Fibroblast of lung (primary cell): ENCODE measurements around the gene NHERF1. TPM values are rescaled to one million over a fixed set of nuclear protein-coding genes. Genes with fewer than 3 reads are reported as not detected.

Experiments
- DNase-seq, 2 donors: peaks; one replicate each; pipeline versions ENCODE4 v3.0.0 to v3.0.0-alpha.2; 2010; ENCODE audit warnings: low read depth in 2 of 2
- H2AFZ ChIP-seq: 2 replicates; pipeline ENCODE4 v1.5.1; 2012; ENCODE audit warnings: low read length, control low read depth, inconsistent platforms
- H3K27ac ChIP-seq: 2 replicates; pipeline ENCODE4 v1.5.1; 2011; ENCODE audit warnings: low read length, control low read depth; ENCODE audit not compliant: insufficient read depth
- H3K27me3 ChIP-seq: 2 replicates; pipeline ENCODE4 v1.5.1; 2011; ENCODE audit warnings: mild to moderate bottlenecking, low read length; ENCODE audit not compliant: control insufficient read depth, insufficient read depth
- H3K36me3 ChIP-seq: 2 replicates; pipeline ENCODE4 v1.5.1; 2011; ENCODE audit warnings: low read length; ENCODE audit not compliant: control insufficient read depth, insufficient read depth
- H3K4me1 ChIP-seq: 2 replicates; pipeline ENCODE4 v1.5.1; 2011; ENCODE audit warnings: low read length; ENCODE audit not compliant: control insufficient read depth, insufficient read depth; ENCODE audit errors: extremely low read depth
- H3K4me2 ChIP-seq: 2 replicates; pipeline ENCODE4 v1.5.1; 2011; ENCODE audit warnings: low read length, control low read depth; ENCODE audit not compliant: insufficient read depth; ENCODE audit errors: extremely low read depth
- H3K4me3 ChIP-seq, 4 experiments: fragments of 200-600 bp in 1 of 4; sonication (generic) in 1 of 4; replicated peaks in 1 of 4; 2 replicates each; pipeline ENCODE4 v1.5.1; 2011 to 2016; ENCODE audit warnings: low read length in 4 of 4, low read depth in 3 of 4, mild to moderate bottlenecking in 3 of 4, control low read depth in 2 of 4, inconsistent platforms in 1 of 4, mixed read lengths in 1 of 4; ENCODE audit not compliant: insufficient read depth in 1 of 4; ENCODE audit errors: control extremely low read depth in 1 of 4
- H3K79me2 ChIP-seq: 2 replicates; pipeline ENCODE4 v1.5.1; 2012; ENCODE audit warnings: mild to moderate bottlenecking, low read length, inconsistent platforms; ENCODE audit not compliant: control insufficient read depth, insufficient read depth
- H3K9ac ChIP-seq: 2 replicates; pipeline ENCODE4 v1.5.1; 2011; ENCODE audit warnings: mild to moderate bottlenecking, low read length, control low read depth; ENCODE audit not compliant: insufficient read depth
- H3K9me3 ChIP-seq: 2 replicates; pipeline ENCODE4 v1.5.1; 2012; ENCODE audit warnings: low read depth, low read length; ENCODE audit not compliant: control insufficient read depth, insufficient read depth
- H4K20me1 ChIP-seq: 2 replicates; pipeline ENCODE4 v1.5.1; 2011; ENCODE audit warnings: low read length; ENCODE audit not compliant: control insufficient read depth, insufficient read depth; ENCODE audit errors: extremely low read depth
- CTCF ChIP-seq, 2 donors: IDR thresholded peaks in 1 of 2; conservative IDR thresholded peaks in 1 of 2; 1 replicate in 1 of 2; 2 replicates in 1 of 2; pipeline ENCODE4 v1.5.1; 2011 to 2012; ENCODE audit warnings: low read length in 2 of 2, control low read depth in 1 of 2, inconsistent platforms in 1 of 2, low read depth in 1 of 2, mild to moderate bottlenecking in 1 of 2
- EZH2 ChIP-seq: IDR thresholded peaks from 2 replicates; pipeline ENCODE4 v1.5.1; 2012; ENCODE audit warnings: low read length, control low read depth, mild to moderate bottlenecking; ENCODE audit errors: missing control alignments
- polyA plus RNA-seq, 2 donors: library from polyadenylated mRNA; depleted of rRNA in 1 of 2; stranded (reverse) in 1 of 2; unstranded in 1 of 2; fragments of >200 nt; gene quantifications; 2 replicates each; pipeline ENCODE4 v1.2.1, GENCODE V29; 2011 to 2012; ENCODE audit warnings: missing spikeins in 1 of 2
- total RNA-seq: library from RNA; depleted of rRNA; stranded (reverse); fragments of >200 nt; gene quantifications from 2 replicates; pipeline ENCODE4 v1.2.1, GENCODE V29; 2014

The NHERF1 gene
- total and polyA plus RNA-seq, 2 donors (not counting 1 experiment from before 2014, with no cell fraction given), result 10.2 to 13.9 TPM

- no peak overlapping the region for H3K4me2 ChIP-seq
- TF ChIP-seq EZH2 (no peak), CTCF (conservative IDR thresholded peaks at IDR 0.05 in 1 of 2, IDR thresholded peaks at IDR 0.05 in 1 of 2; ENCODE audit: low read depth in 1 of 2, low read length in 2 of 2) (no peak)
- H3K9me3 ChIP-seq, result no peaks in the 10 kb centered on the region
- no peak overlapping the region for H3K9ac ChIP-seq
- no peaks in the 10 kb centered on the region for H3K36me3 ChIP-seq
- no peaks in the 10 kb centered on the region for H3K79me2 ChIP-seq
- no peaks in the 10 kb centered on the region for H4K20me1 ChIP-seq
- no peak overlapping the region for H3K27ac ChIP-seq
- no peak overlapping the region for H2AFZ ChIP-seq
- H3K4me1 ChIP-seq, result no peaks in the 10 kb centered on the region
- H3K4me3 ChIP-seq, result no peak overlapping the region
- DNase-seq, result no peak
- H3K27me3 ChIP-seq, result no peaks in the 10 kb centered on the region
Observed at GRCh38 chr17:74712301-74712700, 36.1 kb upstream of the NHERF1 start.

- Histone ChIP-seq H2AFZ (no peak within 1 kb of the TSS), H3K4me3 (no peak within 1 kb of the TSS), H3K9me3 (no peaks in the 10 kb centered on the region), H3K9ac (no peak within 1 kb of the TSS), H4K20me1 (no peaks in the 10 kb centered on the region), H3K27ac (no peak within 1 kb of the TSS), H3K79me2 (no peaks in the 10 kb centered on the region), H3K4me2 (no peak within 1 kb of the TSS), H3K36me3 (no peaks in the 10 kb centered on the region), H3K4me1 (no peaks in the 10 kb centered on the region), H3K27me3 (no peaks in the 10 kb centered on the region)
- no peak for DNase-seq
- TF ChIP-seq EZH2 (no peak), CTCF (conservative IDR thresholded peaks at IDR 0.05 in 1 of 2, IDR thresholded peaks at IDR 0.05 in 1 of 2; ENCODE audit: low read depth in 1 of 2, low read length in 2 of 2) (no peak)
Observed at GRCh38 chr17:74712756-74713155, 35.7 kb upstream of the NHERF1 start, which contains the start of gene CD300LF. TSS of gene CD300LF (minus strand) at chr17:74712923. CDS start at chr17:74712866, 57 bp downstream.

GRCh38 chr17:74713171-74713755 is 35.2 kb upstream of the NHERF1 start:
- no peak overlapping the region for H3K4me3 ChIP-seq
- H3K36me3 ChIP-seq, result no peaks in the 10 kb centered on the region
- no peaks in the 10 kb centered on the region for H3K9me3 ChIP-seq
- TF ChIP-seq CTCF (conservative IDR thresholded peaks at IDR 0.05 in 1 of 2, IDR thresholded peaks at IDR 0.05 in 1 of 2; ENCODE audit: low read depth in 1 of 2, low read length in 2 of 2) (no peak), EZH2 (no peak)
- DNase-seq, result no peak
- H3K4me1 ChIP-seq, result no peaks in the 10 kb centered on the region
- no peaks in the 10 kb centered on the region for H4K20me1 ChIP-seq
- no peaks in the 10 kb centered on the region for H3K27me3 ChIP-seq
- H2AFZ ChIP-seq, result no peak overlapping the region
- no peak overlapping the region for H3K4me2 ChIP-seq
- H3K27ac ChIP-seq, result no peak overlapping the region
- H3K9ac ChIP-seq, result no peak overlapping the region
- no peaks in the 10 kb centered on the region for H3K79me2 ChIP-seq
